ENCODE measurements around the gene SOX21. TPM values are rescaled to one million over a fixed set of nuclear protein-coding genes. Genes with fewer than 3 reads are reported as not detected.

Gene SOX21
- not detected in 2 replicates for total RNA-seq (2022)
- not detected for Bru-seq, nascent RNA
- BruChase-seq, experiment 1, labeled RNA remaining after a 6-hour chase = not detected
- BruChase-seq, experiment 2, labeled RNA remaining after a 2-hour chase = not detected
- long read RNA-seq = 0 reads

- TF ChIP-seq CTCF (IDR thresholded peaks at IDR 0.05; ENCODE audit: unreplicated experiment) = no peak
- no peaks in the 10 kb centered on the region for H3K9me3 Mint-ChIP-seq (ENCODE audit: unreplicated experiment)
- H3K27ac Mint-ChIP-seq (ENCODE audit: low read depth, unreplicated experiment) = no peak within 1 kb of the TSS
- no TSS peak for BruUV-seq (replicated peaks)
- ChIA-PET CTCF (no interaction called here), POLR2A (no interaction called here)
- no peaks in the 10 kb centered on the region for H3K4me1 Mint-ChIP-seq (ENCODE audit: insufficient read depth, unreplicated experiment)
- no peak for DNase-seq (ENCODE audit: unreplicated experiment)
- H3K4me3 Mint-ChIP-seq (ENCODE audit: unreplicated experiment) = peak within 1 kb of the TSS; percentile 48
- no peaks in the 10 kb centered on the region for H3K36me3 Mint-ChIP-seq (ENCODE audit: insufficient read depth, unreplicated experiment)
- intact Hi-C loops (cut with micrococcal nuclease) = no loop called here
- peaks cover 46% of the 10 kb centered on the region for H3K27me3 Mint-ChIP-seq (ENCODE audit: insufficient read depth, unreplicated experiment)
These were observed at the start of gene SOX21 for GRCh38 chr13:94712287-94712811. SOX21 (minus strand) TSS chr13:94712545; CDS start chr13:94712049, 496 bp downstream.

GRCh38 chr13:94761407-94761806 is 49.1 kb upstream of the SOX21 start:
- ChIA-PET POLR2A (no interaction called here), CTCF (no interaction called here)
- no TSS peak for BruUV-seq (replicated peaks)
- peaks cover 6% of the 10 kb centered on the region for H3K36me3 Mint-ChIP-seq (ENCODE audit: insufficient read depth, unreplicated experiment)
- no peak for DNase-seq (ENCODE audit: unreplicated experiment)
- peaks cover 24% of the 10 kb centered on the region for H3K9me3 Mint-ChIP-seq (ENCODE audit: unreplicated experiment)
- no peak overlapping the region for H3K27ac Mint-ChIP-seq (ENCODE audit: low read depth, unreplicated experiment)
- no peak overlapping the region for H3K4me3 Mint-ChIP-seq (ENCODE audit: unreplicated experiment)
- H3K27me3 Mint-ChIP-seq (ENCODE audit: insufficient read depth, unreplicated experiment) = peaks cover 7% of the 10 kb centered on the region
- intact Hi-C loops (cut with micrococcal nuclease) = no loop called here
- no peak for TF ChIP-seq CTCF (IDR thresholded peaks at IDR 0.05; ENCODE audit: unreplicated experiment)
- peaks cover 6% of the 10 kb centered on the region for H3K4me1 Mint-ChIP-seq (ENCODE audit: insufficient read depth, unreplicated experiment)

GRCh38 chr13:94759120-94759728 is 46.9 kb upstream of the SOX21 start:
- ChIA-PET CTCF (interaction anchor here (1.6 kb wide), 1 partner anchor 50 kb away, joined by 3 read pairs; no protein-coding TSS in a partner anchor), POLR2A (interaction anchor here (0.7 kb wide), 1 partner anchor 11 kb away, joined by 3 read pairs; no protein-coding TSS in a partner anchor)
- no peak for TF ChIP-seq CTCF (IDR thresholded peaks at IDR 0.05; ENCODE audit: unreplicated experiment)
- Mint-ChIP-seq H3K27me3 (ENCODE audit: insufficient read depth, unreplicated experiment) (peaks cover 7% of the 10 kb centered on the region), H3K9me3 (ENCODE audit: unreplicated experiment) (peaks cover 19% of the 10 kb centered on the region), H3K4me3 (ENCODE audit: unreplicated experiment) (no peak overlapping the region), H3K36me3 (ENCODE audit: insufficient read depth, unreplicated experiment) (peaks cover 6% of the 10 kb centered on the region), H3K27ac (ENCODE audit: low read depth, unreplicated experiment) (no peak overlapping the region), H3K4me1 (ENCODE audit: insufficient read depth, unreplicated experiment) (peaks cover 6% of the 10 kb centered on the region)
- intact Hi-C loops (cut with micrococcal nuclease) = no loop called here
- DNase-seq (ENCODE audit: unreplicated experiment) = peak; percentile 18
- no TSS peak for BruUV-seq (replicated peaks)

- no TSS peak for BruUV-seq (replicated peaks)
- ChIA-PET CTCF (no interaction called here), POLR2A (no interaction called here)
- Mint-ChIP-seq H3K27me3 (ENCODE audit: insufficient read depth, unreplicated experiment) (peaks cover 7% of the 10 kb centered on the region), H3K27ac (ENCODE audit: low read depth, unreplicated experiment) (no peak overlapping the region), H3K9me3 (ENCODE audit: unreplicated experiment) (peaks cover 19% of the 10 kb centered on the region), H3K4me1 (ENCODE audit: insufficient read depth, unreplicated experiment) (peaks cover 6% of the 10 kb centered on the region), H3K4me3 (ENCODE audit: unreplicated experiment) (no peak overlapping the region), H3K36me3 (ENCODE audit: insufficient read depth, unreplicated experiment) (peaks cover 6% of the 10 kb centered on the region)
- no peak for DNase-seq (ENCODE audit: unreplicated experiment)
- TF ChIP-seq CTCF (IDR thresholded peaks at IDR 0.05; ENCODE audit: unreplicated experiment) = no peak
- intact Hi-C loops (cut with micrococcal nuclease) = no loop called here
These were observed 46.2 kb upstream of the SOX21 start for GRCh38 chr13:94758436-94758960.
